Activated CD4-positive, CD25-positive, alpha-beta regulatory T cell (primary cell): ENCODE results near the gene MRNIP.

Experiments
- DNase-seq, 4 experiments: peaks; one replicate each; lab custom pipeline; 2025; lab: John Stamatoyannopoulos, UW

The MRNIP gene

GRCh38 chr5:179858586-179859427, at the start of gene MRNIP:
MRNIP (minus strand) TSS chr5:179858817; CDS start chr5:179858796, 21 bp downstream.
- DNase-seq, result peak; percentile 77 to 84 (median 81)

GRCh38 chr5:179907556-179908324, 49.1 kb upstream of the MRNIP start, which contains the start of gene TBC1D9B:
TBC1D9B (minus strand) TSS chr5:179907897; CDS start chr5:179907821, 76 bp downstream.
- peak; percentile 29 to 68 (median 55) for DNase-seq

- DNase-seq, result no peak
Observed at GRCh38 chr5:179906795-179907555, 48.4 kb upstream of the MRNIP start.

GRCh38 chr5:179906294-179906794, 47.7 kb upstream of the MRNIP start:
- DNase-seq, result no peak

GRCh38 chr5:179905161-179905560, 46.5 kb upstream of the MRNIP start:
- no peak for DNase-seq

GRCh38 chr5:179904463-179905160, 46.0 kb upstream of the MRNIP start:
- DNase-seq, result no peak

- DNase-seq, result no peak
Observed at GRCh38 chr5:179902763-179903158, 44.1 kb upstream of the MRNIP start.

GRCh38 chr5:179901915-179902762, 43.5 kb upstream of the MRNIP start:
- DNase-seq, result no peak

- DNase-seq, result no peak
Observed at GRCh38 chr5:179901462-179901861, 42.8 kb upstream of the MRNIP start.

- no peak for DNase-seq
Observed at GRCh38 chr5:179900711-179901110, 42.1 kb upstream of the MRNIP start.

- no peak for DNase-seq
Observed at GRCh38 chr5:179900206-179900605, 41.6 kb upstream of the MRNIP start.

GRCh38 chr5:179895861-179896260, 37.2 kb upstream of the MRNIP start:
- DNase-seq, result no peak

GRCh38 chr5:179893958-179894895, 35.6 kb upstream of the MRNIP start:
- no peak for DNase-seq

GRCh38 chr5:179893076-179893957, 34.7 kb upstream of the MRNIP start:
- DNase-seq, result no peak

GRCh38 chr5:179892255-179892654, 33.6 kb upstream of the MRNIP start:
- DNase-seq, result no peak

- DNase-seq, result no peak
Observed at GRCh38 chr5:179890751-179891682, 32.4 kb upstream of the MRNIP start.

- no peak for DNase-seq
Observed at GRCh38 chr5:179889885-179890284, 31.3 kb upstream of the MRNIP start.
